HL-60 (cell line): ENCODE data around the gene TJP3.

Experiments
- DNase-seq, 2 experiments: peaks; one replicate each; pipeline ENCODE4 v3.0.0-alpha.2; 2010 to 2020; ENCODE audit warnings: low read depth in 1 of 2, low spot score in 1 of 2
- H3K27ac ChIP-seq: fragments of 250-450 bp; sonication (Bioruptor Pico); replicated peaks from 2 replicates; pipeline ENCODE4 v1.5.1; 2020; ENCODE audit warnings: mild to moderate bottlenecking, moderate library complexity
- H3K27me3 ChIP-seq: fragments of 250-450 bp; sonication (Bioruptor Pico); 2 replicates; pipeline ENCODE4 v1.5.1; 2021; ENCODE audit warnings: mild to moderate bottlenecking, moderate library complexity; ENCODE audit not compliant: insufficient read depth, poor library complexity, severe bottlenecking
- H3K4me3 ChIP-seq: replicated peaks from 2 replicates; pipeline ENCODE4 v1.5.1; 2011; ENCODE audit warnings: mild to moderate bottlenecking, control low read depth, low read length; ENCODE audit not compliant: insufficient read depth
- CTCF ChIP-seq: IDR thresholded peaks from one replicate; pipeline ENCODE4 v1.5.1; 2011; ENCODE audit warnings: low read length, control low read depth, inconsistent platforms; ENCODE audit not compliant: insufficient read depth
- GABPA ChIP-seq: IDR thresholded peaks from 2 replicates; pipeline ENCODE4 v1.6.1; 2012; ENCODE audit warnings: low read depth
- POLR2AphosphoS5 ChIP-seq: IDR thresholded peaks from 2 replicates; pipeline ENCODE4 v1.6.1; 2012; ENCODE audit warnings: low read depth
- REST ChIP-seq: IDR thresholded peaks from 2 replicates; pipeline ENCODE4 v1.6.1; 2012; ENCODE audit warnings: low read depth; ENCODE audit not compliant: insufficient replicate concordance
- SPI1 ChIP-seq: IDR thresholded peaks from 2 replicates; pipeline ENCODE4 v1.6.1; 2012; ENCODE audit warnings: low read depth, mild to moderate bottlenecking, borderline replicate concordance

The TJP3 gene

DNA sequence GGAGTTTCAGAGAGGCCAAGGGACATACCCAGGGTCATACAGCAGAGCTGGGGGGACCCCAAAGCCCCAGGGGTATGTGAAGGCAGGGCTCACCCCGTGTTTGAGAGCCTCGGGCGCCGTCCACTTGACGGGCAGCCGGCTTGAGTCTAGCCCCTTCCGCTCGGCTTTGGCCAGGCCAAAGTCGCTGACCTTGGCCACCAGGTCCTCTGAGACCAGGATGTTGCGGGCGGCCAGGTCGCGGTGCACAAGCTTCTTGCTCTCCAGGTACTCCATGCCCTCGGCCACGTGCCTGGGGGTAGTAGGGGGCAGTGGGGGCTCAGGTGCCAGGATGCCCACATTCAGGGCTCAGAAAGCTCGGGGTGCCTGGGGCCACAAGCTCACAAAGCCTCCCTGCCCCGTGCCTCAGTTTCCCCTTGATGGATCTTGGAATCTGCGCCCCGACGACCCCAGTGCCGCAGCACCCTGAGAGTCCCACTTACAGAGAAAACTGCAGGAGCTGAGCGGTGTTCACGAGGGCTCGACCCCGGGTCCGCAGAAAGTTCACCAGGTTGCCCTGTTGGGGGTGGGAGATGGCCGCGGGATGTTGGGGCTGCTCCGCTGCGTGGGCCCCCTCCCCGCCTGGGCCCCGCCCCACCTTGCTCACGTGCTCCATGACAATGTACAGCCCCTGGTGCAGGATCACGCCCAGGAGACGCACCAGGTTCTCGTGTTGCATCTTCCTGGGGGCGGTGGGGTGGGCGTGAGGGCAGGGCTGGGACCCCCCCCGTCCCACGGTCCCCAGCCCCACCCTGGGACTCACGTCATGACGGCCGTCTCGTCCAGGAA is 70.9 kb downstream of the TJP3 start:
- TF ChIP-seq CTCF, result no peak
- TF ChIP-seq POLR2AphosphoS5, result 0 out of 2 replicates have a peak, but pooled peaks have one; percentile 11
- no peak overlapping the region for H3K27ac ChIP-seq
- DNase-seq, result no peak
- no peak overlapping the region for H3K4me3 ChIP-seq
- no peaks in the 10 kb centered on the region for H3K27me3 ChIP-seq

DNA sequence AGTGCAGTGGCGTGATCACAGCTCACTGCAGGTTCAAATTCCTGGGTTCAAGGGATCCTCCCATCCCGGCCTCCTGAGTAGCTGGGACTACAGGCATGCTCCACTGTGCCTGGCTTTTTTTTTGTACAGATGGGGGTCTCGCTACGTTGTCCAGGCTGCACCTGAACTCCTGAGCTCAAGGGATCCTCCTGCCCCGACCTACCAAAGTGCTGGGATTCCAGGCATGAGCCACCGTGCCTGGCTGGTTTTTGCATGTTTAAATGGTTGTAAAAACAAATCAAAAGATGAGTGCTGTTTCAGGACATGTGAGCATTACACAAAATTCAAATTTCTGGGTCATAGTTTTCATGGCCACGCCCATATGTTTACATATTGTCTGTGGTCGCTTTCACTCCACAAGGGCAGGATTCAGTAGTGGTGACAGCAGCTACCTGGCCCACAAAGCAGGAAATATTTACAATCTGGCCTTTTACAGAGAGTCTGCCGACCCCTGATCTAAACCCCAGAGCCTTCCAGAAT is 72.7 kb downstream of the TJP3 start:
- TF ChIP-seq GABPA (no peak), SPI1 (no peak), REST (no peak), CTCF (no peak), POLR2AphosphoS5 (no peak)
- no peak for DNase-seq
- Histone ChIP-seq H3K4me3 (no peak overlapping the region), H3K27me3 (no peaks in the 10 kb centered on the region), H3K27ac (no peak overlapping the region)

- Histone ChIP-seq H3K27ac (no peak overlapping the region), H3K4me3 (no peak overlapping the region), H3K27me3 (no peaks in the 10 kb centered on the region)
- no peak for DNase-seq
- TF ChIP-seq POLR2AphosphoS5 (0 out of 2 replicates have a peak, but pooled peaks have one; percentile 12), GABPA (no peak), REST (no peak), SPI1 (no peak), CTCF (no peak)
Measured at GRCh38 chr19:3781603-3782002, 73.4 kb downstream of the TJP3 start.
